Ovary (tissue), 3 donors: Measurements from ENCODE around the gene SLC6A6.

ENCODE experiments used
- CTCF ChIP-seq, 3 donors: fragments of 450-650 bp in 2 of 3; fragments of 200-600 bp in 1 of 3; IDR thresholded peaks; one replicate each; pipeline versions ENCODE4 v1.5.1 to v1.8.0; 2016 to 2022; ENCODE audit warnings: antibody characterized with exemption in 3 of 3, mild to moderate bottlenecking in 1 of 3
- POLR2A ChIP-seq: fragments of 450-650 bp; IDR thresholded peaks from one replicate; pipeline ENCODE4 v1.6.1; 2017; ENCODE audit warnings: antibody characterized with exemption, mild to moderate bottlenecking, moderate library complexity
- donor health status: DM: no; HTN: no; CAD: no.

- TF ChIP-seq POLR2A (no peak), CTCF (IDR thresholded peaks at IDR 0.05) (no peak)
These were observed 60.3 kb downstream of the SLC6A6 start for GRCh38 chr3:14462738-14463137.
